ENCODE measurements around the gene SCRN1. TPM values are rescaled to one million over a fixed set of nuclear protein-coding genes. Genes with fewer than 3 reads are reported as not detected.

The SCRN1 gene
- total and polyA plus RNA-seq, 2 of the 13 experiments (the other 11 are each of a cell fraction or from before 2014, with no cell fraction given): 43.2 to 49.8 TPM

DNA sequence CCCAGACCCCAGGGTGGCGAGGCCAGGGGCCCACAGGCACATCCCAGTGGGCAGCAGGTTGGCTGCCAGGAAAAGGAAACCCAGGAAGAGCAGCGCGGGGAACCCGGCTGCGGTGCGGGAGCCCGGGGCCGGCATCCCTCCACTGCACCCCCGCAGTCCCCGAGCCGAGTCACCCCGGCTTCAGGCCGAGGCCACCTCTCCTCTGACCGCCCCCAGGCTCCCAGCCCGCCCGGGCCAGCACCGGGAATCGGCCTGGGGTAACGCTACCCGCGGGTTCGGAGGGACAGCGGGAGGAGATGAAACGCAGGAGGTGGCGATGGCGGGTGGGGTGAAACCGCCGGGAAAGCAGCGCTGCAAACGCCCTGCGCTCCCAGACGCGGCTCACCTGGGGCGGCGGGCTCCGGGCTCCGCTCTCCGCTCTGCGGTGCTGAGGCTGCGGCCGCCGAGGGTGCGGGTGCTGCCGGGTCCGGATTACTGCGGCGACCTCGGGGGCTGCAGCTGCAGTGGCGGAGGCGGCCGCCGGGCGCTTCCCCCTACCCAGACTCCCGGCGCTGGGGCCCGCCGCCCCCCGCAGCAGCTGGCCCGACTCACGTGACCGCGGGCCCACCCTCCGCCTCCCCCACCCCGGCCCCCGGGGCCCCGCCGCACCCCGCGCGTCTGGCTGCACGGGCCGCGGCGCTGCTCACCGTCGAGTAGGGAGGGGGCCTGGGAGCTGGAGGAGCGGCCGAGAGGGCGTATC is at the start of gene SCRN1 (continued):
- TF ChIP-seq, protein P1, sequence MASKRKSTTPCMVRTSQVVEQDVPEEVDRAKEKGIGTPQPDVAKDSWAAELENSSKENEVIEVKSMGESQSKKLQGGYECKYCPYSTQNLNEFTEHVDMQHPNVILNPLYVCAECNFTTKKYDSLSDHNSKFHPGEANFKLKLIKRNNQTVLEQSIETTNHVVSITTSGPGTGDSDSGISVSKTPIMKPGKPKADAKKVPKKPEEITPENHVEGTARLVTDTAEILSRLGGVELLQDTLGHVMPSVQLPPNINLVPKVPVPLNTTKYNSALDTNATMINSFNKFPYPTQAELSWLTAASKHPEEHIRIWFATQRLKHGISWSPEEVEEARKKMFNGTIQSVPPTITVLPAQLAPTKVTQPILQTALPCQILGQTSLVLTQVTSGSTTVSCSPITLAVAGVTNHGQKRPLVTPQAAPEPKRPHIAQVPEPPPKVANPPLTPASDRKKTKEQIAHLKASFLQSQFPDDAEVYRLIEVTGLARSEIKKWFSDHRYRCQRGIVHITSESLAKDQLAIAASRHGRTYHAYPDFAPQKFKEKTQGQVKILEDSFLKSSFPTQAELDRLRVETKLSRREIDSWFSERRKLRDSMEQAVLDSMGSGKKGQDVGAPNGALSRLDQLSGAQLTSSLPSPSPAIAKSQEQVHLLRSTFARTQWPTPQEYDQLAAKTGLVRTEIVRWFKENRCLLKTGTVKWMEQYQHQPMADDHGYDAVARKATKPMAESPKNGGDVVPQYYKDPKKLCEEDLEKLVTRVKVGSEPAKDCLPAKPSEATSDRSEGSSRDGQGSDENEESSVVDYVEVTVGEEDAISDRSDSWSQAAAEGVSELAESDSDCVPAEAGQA (IDR thresholded peaks at IDR 0.05; ENCODE audit: low read depth): no peak
- TF ChIP-seq, protein P1 (CRISPR knock-in tag; IDR thresholded peaks at IDR 0.05; ENCODE audit: borderline replicate concordance): no peak
- TF ChIP-seq, protein P2, sequence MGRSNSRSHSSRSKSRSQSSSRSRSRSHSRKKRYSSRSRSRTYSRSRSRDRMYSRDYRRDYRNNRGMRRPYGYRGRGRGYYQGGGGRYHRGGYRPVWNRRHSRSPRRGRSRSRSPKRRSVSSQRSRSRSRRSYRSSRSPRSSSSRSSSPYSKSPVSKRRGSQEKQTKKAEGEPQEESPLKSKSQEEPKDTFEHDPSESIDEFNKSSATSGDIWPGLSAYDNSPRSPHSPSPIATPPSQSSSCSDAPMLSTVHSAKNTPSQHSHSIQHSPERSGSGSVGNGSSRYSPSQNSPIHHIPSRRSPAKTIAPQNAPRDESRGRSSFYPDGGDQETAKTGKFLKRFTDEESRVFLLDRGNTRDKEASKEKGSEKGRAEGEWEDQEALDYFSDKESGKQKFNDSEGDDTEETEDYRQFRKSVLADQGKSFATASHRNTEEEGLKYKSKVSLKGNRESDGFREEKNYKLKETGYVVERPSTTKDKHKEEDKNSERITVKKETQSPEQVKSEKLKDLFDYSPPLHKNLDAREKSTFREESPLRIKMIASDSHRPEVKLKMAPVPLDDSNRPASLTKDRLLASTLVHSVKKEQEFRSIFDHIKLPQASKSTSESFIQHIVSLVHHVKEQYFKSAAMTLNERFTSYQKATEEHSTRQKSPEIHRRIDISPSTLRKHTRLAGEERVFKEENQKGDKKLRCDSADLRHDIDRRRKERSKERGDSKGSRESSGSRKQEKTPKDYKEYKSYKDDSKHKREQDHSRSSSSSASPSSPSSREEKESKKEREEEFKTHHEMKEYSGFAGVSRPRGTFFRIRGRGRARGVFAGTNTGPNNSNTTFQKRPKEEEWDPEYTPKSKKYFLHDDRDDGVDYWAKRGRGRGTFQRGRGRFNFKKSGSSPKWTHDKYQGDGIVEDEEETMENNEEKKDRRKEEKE (IDR thresholded peaks at IDR 0.05): no peak
- TF ChIP-seq RFXAP (CRISPR knock-in tag; IDR thresholded peaks at IDR 0.05; ENCODE audit: borderline replicate concordance) (peak; percentile 38; the same call in 1 of the 2 replicates), YY1 (IDR thresholded peaks at IDR 0.05; ENCODE audit: insufficient read depth, insufficient replicate concordance, low read depth, low read length) (no peak), NFRKB (IDR thresholded peaks at IDR 0.05) (no peak), ZNF20 (CRISPR knock-in tag; IDR thresholded peaks at IDR 0.05) (peak; percentile 72; the same call in 1 of the 2 replicates), U2AF2 (IDR thresholded peaks at IDR 0.05; ENCODE audit: low read depth, low read length) (no peak), FOXK1 (CRISPR knock-in tag; IDR thresholded peaks at IDR 0.05; ENCODE audit: borderline replicate concordance, low read depth) (peak; percentile 29; the same call in 1 of the 2 replicates)
- TF ChIP-seq, protein P3, sequence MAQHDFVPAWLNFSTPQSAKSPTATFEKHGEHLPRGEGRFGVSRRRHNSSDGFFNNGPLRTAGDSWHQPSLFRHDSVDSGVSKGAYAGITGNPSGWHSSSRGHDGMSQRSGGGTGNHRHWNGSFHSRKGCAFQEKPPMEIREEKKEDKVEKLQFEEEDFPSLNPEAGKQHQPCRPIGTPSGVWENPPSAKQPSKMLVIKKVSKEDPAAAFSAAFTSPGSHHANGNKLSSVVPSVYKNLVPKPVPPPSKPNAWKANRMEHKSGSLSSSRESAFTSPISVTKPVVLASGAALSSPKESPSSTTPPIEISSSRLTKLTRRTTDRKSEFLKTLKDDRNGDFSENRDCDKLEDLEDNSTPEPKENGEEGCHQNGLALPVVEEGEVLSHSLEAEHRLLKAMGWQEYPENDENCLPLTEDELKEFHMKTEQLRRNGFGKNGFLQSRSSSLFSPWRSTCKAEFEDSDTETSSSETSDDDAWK (CRISPR knock-in tag; IDR thresholded peaks at IDR 0.05): no peak
- TF ChIP-seq, protein P4, sequence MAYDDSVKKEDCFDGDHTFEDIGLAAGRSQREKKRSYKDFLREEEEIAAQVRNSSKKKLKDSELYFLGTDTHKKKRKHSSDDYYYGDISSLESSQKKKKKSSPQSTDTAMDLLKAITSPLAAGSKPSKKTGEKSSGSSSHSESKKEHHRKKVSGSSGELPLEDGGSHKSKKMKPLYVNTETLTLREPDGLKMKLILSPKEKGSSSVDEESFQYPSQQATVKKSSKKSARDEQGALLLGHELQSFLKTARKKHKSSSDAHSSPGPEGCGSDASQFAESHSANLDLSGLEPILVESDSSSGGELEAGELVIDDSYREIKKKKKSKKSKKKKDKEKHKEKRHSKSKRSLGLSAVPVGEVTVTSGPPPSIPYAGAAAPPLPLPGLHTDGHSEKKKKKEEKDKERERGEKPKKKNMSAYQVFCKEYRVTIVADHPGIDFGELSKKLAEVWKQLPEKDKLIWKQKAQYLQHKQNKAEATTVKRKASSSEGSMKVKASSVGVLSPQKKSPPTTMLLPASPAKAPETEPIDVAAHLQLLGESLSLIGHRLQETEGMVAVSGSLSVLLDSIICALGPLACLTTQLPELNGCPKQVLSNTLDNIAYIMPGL (CRISPR knock-in tag; IDR thresholded peaks at IDR 0.05; ENCODE audit: borderline replicate concordance in 1 of 2, low read depth in 1 of 2): peak; percentile 15 to 58; a peak in 1 of 4 replicates
- TF ChIP-seq, protein P5, sequence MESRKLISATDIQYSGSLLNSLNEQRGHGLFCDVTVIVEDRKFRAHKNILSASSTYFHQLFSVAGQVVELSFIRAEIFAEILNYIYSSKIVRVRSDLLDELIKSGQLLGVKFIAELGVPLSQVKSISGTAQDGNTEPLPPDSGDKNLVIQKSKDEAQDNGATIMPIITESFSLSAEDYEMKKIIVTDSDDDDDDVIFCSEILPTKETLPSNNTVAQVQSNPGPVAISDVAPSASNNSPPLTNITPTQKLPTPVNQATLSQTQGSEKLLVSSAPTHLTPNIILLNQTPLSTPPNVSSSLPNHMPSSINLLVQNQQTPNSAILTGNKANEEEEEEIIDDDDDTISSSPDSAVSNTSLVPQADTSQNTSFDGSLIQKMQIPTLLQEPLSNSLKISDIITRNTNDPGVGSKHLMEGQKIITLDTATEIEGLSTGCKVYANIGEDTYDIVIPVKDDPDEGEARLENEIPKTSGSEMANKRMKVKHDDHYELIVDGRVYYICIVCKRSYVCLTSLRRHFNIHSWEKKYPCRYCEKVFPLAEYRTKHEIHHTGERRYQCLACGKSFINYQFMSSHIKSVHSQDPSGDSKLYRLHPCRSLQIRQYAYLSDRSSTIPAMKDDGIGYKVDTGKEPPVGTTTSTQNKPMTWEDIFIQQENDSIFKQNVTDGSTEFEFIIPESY (CRISPR knock-in tag; IDR thresholded peaks at IDR 0.05): no peak

All from HepG2 (cell line).